ENCODE data around the gene CNNM1.

The CNNM1 gene

GRCh38 chr10:99433378-99434020 is 104.3 kb downstream of the CNNM1 start:
- DNase-seq = no peak
- no peak overlapping the region for H3K4me3 ChIP-seq (ENCODE audit: insufficient read depth, low read depth, low read length, poor library complexity, severe bottlenecking)
- peaks cover 16% of the 10 kb centered on the region for H3K4me1 ChIP-seq (ENCODE audit: control insufficient read depth, insufficient read depth, low read length, poor library complexity, severe bottlenecking)
- no peaks in the 10 kb centered on the region for H3K27me3 ChIP-seq (replicated peaks; ENCODE audit: control insufficient read depth, insufficient read depth, low read length, poor library complexity, severe bottlenecking)
- no peaks in the 10 kb centered on the region for H3K9me3 ChIP-seq (ENCODE audit: control insufficient read depth, low read length)
- H3K36me3 ChIP-seq (ENCODE audit: control insufficient read depth, insufficient read depth, low read length) = no peaks in the 10 kb centered on the region
- H3K27ac ChIP-seq (ENCODE audit: insufficient read depth, low read length, poor library complexity, severe bottlenecking) = no peak overlapping the region

DNA sequence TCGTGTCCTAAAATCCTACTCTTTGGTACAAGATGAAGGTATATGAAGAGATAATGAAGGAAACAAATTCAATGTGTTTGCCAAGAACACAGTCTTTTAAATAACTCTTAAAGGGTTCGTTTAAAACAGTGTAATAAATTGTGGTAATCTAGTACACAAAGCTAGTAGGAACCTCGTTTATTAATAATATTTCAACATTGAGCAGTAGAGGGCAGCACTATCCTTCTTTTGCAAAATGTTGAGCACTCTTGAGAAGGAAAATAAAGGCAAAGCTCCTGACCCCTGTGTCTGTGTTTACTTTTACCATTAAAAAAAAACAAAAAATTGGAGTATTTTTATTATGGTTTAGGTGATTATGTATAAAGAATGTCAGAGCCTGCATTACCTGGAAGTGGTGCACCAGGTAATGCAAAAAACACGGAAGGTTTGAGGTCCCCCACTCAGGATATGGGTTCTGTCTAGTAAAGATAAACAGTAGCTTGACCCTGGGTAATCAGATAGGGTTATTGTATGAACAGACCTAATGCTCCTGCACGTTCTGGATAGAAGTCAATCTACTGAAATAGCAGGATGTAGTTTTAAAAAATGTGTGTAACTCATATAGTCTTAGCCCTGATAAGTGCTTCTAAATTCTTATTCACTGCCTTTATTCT is 107.0 kb downstream of the CNNM1 start:
- DNase-seq = no peak
- peaks cover 6% of the 10 kb centered on the region for H3K4me1 ChIP-seq (ENCODE audit: control insufficient read depth, insufficient read depth, low read length, poor library complexity, severe bottlenecking)

DNA sequence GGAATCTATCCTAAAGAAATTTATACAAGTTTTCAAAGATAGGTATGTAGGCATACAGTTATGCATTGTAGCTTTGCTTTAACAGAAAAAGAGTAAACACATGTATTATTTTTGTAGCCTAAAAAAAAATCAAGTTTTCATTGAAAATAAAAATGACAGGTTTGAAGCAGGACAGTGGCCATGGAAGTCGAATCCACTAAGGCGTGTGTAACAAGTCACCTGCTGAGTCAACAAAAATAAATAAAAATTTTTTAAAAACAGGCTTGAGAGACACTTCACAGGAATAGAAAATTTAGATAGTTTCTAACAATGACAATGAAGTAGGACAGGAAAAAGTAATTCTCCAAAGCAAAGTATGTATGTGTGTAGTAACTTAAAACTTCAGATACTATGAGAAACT is 109.7 kb downstream of the CNNM1 start:
- DNase-seq = no peak

More for the DNA sequence above, 107.0 kb downstream of the CNNM1 start:
- H3K36me3 ChIP-seq (ENCODE audit: control insufficient read depth, insufficient read depth, low read length) = no peaks in the 10 kb centered on the region
- no peak overlapping the region for H3K4me3 ChIP-seq (ENCODE audit: insufficient read depth, low read depth, low read length, poor library complexity, severe bottlenecking)
- no peak overlapping the region for H3K27ac ChIP-seq (ENCODE audit: insufficient read depth, low read length, poor library complexity, severe bottlenecking)
- H3K27me3 ChIP-seq (replicated peaks; ENCODE audit: control insufficient read depth, insufficient read depth, low read length, poor library complexity, severe bottlenecking) = no peaks in the 10 kb centered on the region
- H3K9me3 ChIP-seq (ENCODE audit: control insufficient read depth, low read length) = no peaks in the 10 kb centered on the region

DNA sequence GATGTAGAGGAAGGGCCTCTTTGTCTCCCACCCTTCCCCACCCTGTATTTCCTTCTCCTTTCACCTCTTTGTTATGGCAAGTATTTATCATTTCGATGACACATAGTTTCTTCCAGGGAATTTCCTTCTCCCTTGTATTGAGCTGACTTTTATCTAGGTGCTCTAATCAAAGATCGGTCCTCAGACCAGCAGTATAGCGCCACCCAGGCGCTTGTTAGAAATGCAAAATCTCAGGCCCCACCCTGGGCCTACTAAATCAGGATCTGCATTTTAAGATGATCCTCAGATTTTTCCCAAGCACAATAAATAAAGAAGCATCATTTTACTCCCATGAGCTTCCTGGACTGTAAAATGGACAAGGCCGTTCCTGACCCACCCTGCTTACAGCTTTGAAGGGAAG is 113.2 kb downstream of the CNNM1 start:
- Histone ChIP-seq H3K4me3 (ENCODE audit: insufficient read depth, low read depth, low read length, poor library complexity, severe bottlenecking) (no peak overlapping the region), H3K27me3 (replicated peaks; ENCODE audit: control insufficient read depth, insufficient read depth, low read length, poor library complexity, severe bottlenecking) (no peaks in the 10 kb centered on the region), H3K4me1 (ENCODE audit: control insufficient read depth, insufficient read depth, low read length, poor library complexity, severe bottlenecking) (no peaks in the 10 kb centered on the region), H3K9me3 (ENCODE audit: control insufficient read depth, low read length) (no peaks in the 10 kb centered on the region), H3K36me3 (ENCODE audit: control insufficient read depth, insufficient read depth, low read length) (no peaks in the 10 kb centered on the region), H3K27ac (ENCODE audit: insufficient read depth, low read length, poor library complexity, severe bottlenecking) (no peak overlapping the region)
- DNase-seq = no peak

More for the DNA sequence above, 109.7 kb downstream of the CNNM1 start:
- Histone ChIP-seq H3K36me3 (ENCODE audit: control insufficient read depth, insufficient read depth, low read length) (no peaks in the 10 kb centered on the region), H3K27ac (ENCODE audit: insufficient read depth, low read length, poor library complexity, severe bottlenecking) (no peak overlapping the region), H3K4me1 (ENCODE audit: control insufficient read depth, insufficient read depth, low read length, poor library complexity, severe bottlenecking) (no peaks in the 10 kb centered on the region), H3K9me3 (ENCODE audit: control insufficient read depth, low read length) (no peaks in the 10 kb centered on the region), H3K4me3 (ENCODE audit: insufficient read depth, low read depth, low read length, poor library complexity, severe bottlenecking) (no peak overlapping the region), H3K27me3 (replicated peaks; ENCODE audit: control insufficient read depth, insufficient read depth, low read length, poor library complexity, severe bottlenecking) (no peaks in the 10 kb centered on the region)

DNA sequence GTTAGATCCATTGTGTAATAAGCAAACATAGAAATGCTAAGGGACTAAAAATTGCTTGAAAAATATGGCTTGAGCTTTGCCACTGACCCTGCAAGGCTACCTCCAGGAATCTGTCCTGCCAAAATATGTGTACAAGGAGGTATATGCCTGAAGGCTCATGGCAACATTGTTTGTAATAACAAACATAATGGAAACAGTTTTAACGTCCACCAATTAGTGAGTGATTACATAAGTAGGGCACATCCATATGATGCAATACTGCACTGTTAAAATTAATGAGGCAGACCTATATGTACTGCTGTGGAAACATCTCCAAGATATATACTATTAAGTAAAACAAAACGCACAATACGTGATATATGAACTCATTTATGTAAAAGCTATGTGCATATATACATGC is 114.3 kb downstream of the CNNM1 start:
- H3K4me3 ChIP-seq (ENCODE audit: insufficient read depth, low read depth, low read length, poor library complexity, severe bottlenecking) = no peak overlapping the region
- no peak overlapping the region for H3K27ac ChIP-seq (ENCODE audit: insufficient read depth, low read length, poor library complexity, severe bottlenecking)
- no peak for DNase-seq
- no peaks in the 10 kb centered on the region for H3K27me3 ChIP-seq (replicated peaks; ENCODE audit: control insufficient read depth, insufficient read depth, low read length, poor library complexity, severe bottlenecking)
- no peaks in the 10 kb centered on the region for H3K4me1 ChIP-seq (ENCODE audit: control insufficient read depth, insufficient read depth, low read length, poor library complexity, severe bottlenecking)
- H3K36me3 ChIP-seq (ENCODE audit: control insufficient read depth, insufficient read depth, low read length) = no peaks in the 10 kb centered on the region
- H3K9me3 ChIP-seq (ENCODE audit: control insufficient read depth, low read length) = no peaks in the 10 kb centered on the region
